Endothelial cell of umbilical vein (primary cell): ENCODE measurements around the gene GSN. TPM values are rescaled to one million over a fixed set of nuclear protein-coding genes. Genes with fewer than 3 reads are reported as not detected.

Experiments used
- BruUV-seq: library from RNA; stranded (reverse); fragments of 400-500 nt; replicated peaks from 2 replicates; lab custom pipeline; 2021; lab: Mats Ljungman, UMichigan
- CTCF ChIA-PET: fragments of 300-600, 350-600 bp; sonication (Branson Sonifier 250); formaldehyde crosslinking; loops from one replicate; lab custom pipeline; 2021; ENCODE audit warnings: antibody characterized with exemption, inconsistent platforms; lab: Charles Lee
- POLR2A ChIA-PET: fragments of 300-600, 350-600 bp; sonication (Branson Sonifier 250); formaldehyde crosslinking; loops from one replicate; lab custom pipeline; 2021; ENCODE audit warnings: antibody characterized with exemption, inconsistent platforms; lab: Charles Lee
- DNase-seq: peaks from one replicate; pipeline ENCODE4 v3.0.0-alpha.2; 2011; ENCODE audit warnings: low read depth, low spot score
- FAIRE-seq: peaks from 2 replicates; lab custom pipeline; 2011; peaks lifted over from hg19 to GRCh38; lab: Jason Lieb, UNC
- H2AFZ ChIP-seq: 2 replicates; pipeline ENCODE4 v1.6.0; 2012; ENCODE audit warnings: low read depth, low read length, control low read depth, inconsistent platforms
- H3K27ac ChIP-seq: 2 replicates; pipeline ENCODE4 v1.5.1; 2011; ENCODE audit warnings: low read depth, mild to moderate bottlenecking, control low read depth, low read length, moderate library complexity; ENCODE audit not compliant: insufficient read depth
- H3K27me3 ChIP-seq, 2 experiments: 2 replicates each; pipeline versions ENCODE4 v1.6.0 to v1.6.1; 2011; ENCODE audit warnings: low read length in 2 of 2, mixed read lengths in 1 of 2; ENCODE audit not compliant: control insufficient read depth in 2 of 2, insufficient read depth in 2 of 2
- H3K36me3 ChIP-seq, 2 experiments: 2 replicates in 1 of 2; 3 replicates in 1 of 2; pipeline ENCODE4 v1.5.1; 2011; ENCODE audit warnings: low read length in 2 of 2, mild to moderate bottlenecking in 1 of 2, moderate library complexity in 1 of 2; ENCODE audit not compliant: control insufficient read depth in 2 of 2, insufficient read depth in 2 of 2; ENCODE audit errors: extremely low read depth in 1 of 2
- H3K4me1 ChIP-seq: 3 replicates; pipeline ENCODE4 v1.5.1; 2011; ENCODE audit warnings: mild to moderate bottlenecking, low read length; ENCODE audit not compliant: control insufficient read depth, insufficient read depth; ENCODE audit errors: extremely low read depth
- H3K4me2 ChIP-seq: 2 replicates; pipeline ENCODE4 v1.6.1; 2011; ENCODE audit warnings: low read length, control low read depth, mixed read lengths; ENCODE audit not compliant: insufficient read depth
- H3K4me3 ChIP-seq, 3 experiments: fragments of 200-600 bp in 1 of 3; sonication (generic), shearing (Covaris generic) in 1 of 3; replicated peaks in 1 of 3; 2 replicates each; pipeline ENCODE4 v1.5.1; 2011 to 2016; ENCODE audit warnings: control low read depth in 3 of 3, low read length in 3 of 3, mild to moderate bottlenecking in 2 of 3, inconsistent platforms in 1 of 3, low read depth in 1 of 3, moderate library complexity in 1 of 3; ENCODE audit not compliant: insufficient read depth in 1 of 3
- H3K79me2 ChIP-seq: 2 replicates; pipeline ENCODE4 v1.6.0; 2012; ENCODE audit warnings: low read length, inconsistent platforms; ENCODE audit not compliant: control insufficient read depth, insufficient read depth
- H3K9ac ChIP-seq: replicated peaks from 2 replicates; pipeline ENCODE3; 2011; ENCODE audit warnings: low read length, control low read depth; ENCODE audit not compliant: insufficient read depth; ENCODE audit errors: extremely low read depth
- H3K9me1 ChIP-seq: replicated peaks from 3 replicates; pipeline ENCODE4 v1.6.0; 2011; ENCODE audit warnings: mild to moderate bottlenecking, low read length; ENCODE audit not compliant: control insufficient read depth, insufficient read depth; ENCODE audit errors: extremely low read depth
- H3K9me3 ChIP-seq: replicated peaks from 2 replicates; pipeline ENCODE4 v1.5.1; 2012; ENCODE audit warnings: low read length, inconsistent platforms; ENCODE audit not compliant: control insufficient read depth, insufficient read depth
- H4K20me1 ChIP-seq: replicated peaks from 2 replicates; pipeline ENCODE3; 2011; ENCODE audit warnings: mild to moderate bottlenecking, low read length; ENCODE audit not compliant: control insufficient read depth, insufficient read depth; ENCODE audit errors: extremely low read depth
- EZH2 ChIP-seq: IDR thresholded peaks from 2 replicates; pipeline ENCODE4 v1.6.1; 2012; ENCODE audit warnings: borderline replicate concordance, low read depth, mild to moderate bottlenecking, moderate library complexity, low read length, inconsistent platforms; ENCODE audit not compliant: severe bottlenecking
- FOS ChIP-seq: IDR thresholded peaks from 2 replicates; pipeline ENCODE4 v1.6.1; 2011; ENCODE audit warnings: mild to moderate bottlenecking, low read length, moderate library complexity, borderline replicate concordance; ENCODE audit not compliant: insufficient read depth
- GATA2 ChIP-seq: IDR thresholded peaks from 2 replicates; pipeline ENCODE4 v1.7.0; 2011; ENCODE audit warnings: low read depth, mild to moderate bottlenecking, moderate library complexity, mixed read lengths, low read length; ENCODE audit not compliant: insufficient read length, insufficient read depth
- JUN ChIP-seq: IDR thresholded peaks from 2 replicates; pipeline ENCODE4 v1.6.1; 2011; ENCODE audit warnings: borderline replicate concordance, low read depth; ENCODE audit not compliant: insufficient read length, insufficient read depth
- MYC ChIP-seq: IDR thresholded peaks from one replicate; pipeline ENCODE4 v1.6.1; 2011; ENCODE audit warnings: mild to moderate bottlenecking, low read depth, low read length
- POLR2A ChIP-seq: IDR thresholded peaks from 2 replicates; pipeline ENCODE4 v1.6.1; 2012; ENCODE audit warnings: low read depth, mild to moderate bottlenecking, control low read depth, low read length
- POLR2AphosphoS5 ChIP-seq: IDR thresholded peaks from 2 replicates; pipeline ENCODE4 v1.6.1; 2012; ENCODE audit warnings: low read depth, mild to moderate bottlenecking, control low read depth, low read length, moderate library complexity; ENCODE audit not compliant: insufficient read depth
- dilution Hi-C: fragments of 300-500 bp; cut with MboI; formaldehyde crosslinking; loops from one replicate; pipeline ENCODE4 v1.15.0; 2019; ENCODE audit warnings: low sequenced_read_pairs; ENCODE audit not compliant: extremely low pct_ligation_motif_present
- intact Hi-C: fragments of 100-400 bp; cut with micrococcal nuclease; formaldehyde crosslinking; loops from one replicate; pipeline ENCODE4 v1.10.0; 2022
- polyA plus RNA-seq, 4 experiments: library from polyadenylated mRNA; depleted of rRNA in 3 of 4; stranded (reverse) in 3 of 4; unstranded in 1 of 4; fragments of >200 nt; gene quantifications; 2 replicates each; pipeline versions ENCODE4 v1.2.1 to v1.2.3, GENCODE V29; 2011 to 2012; ENCODE audit warnings: missing spikeins in 1 of 4
- total RNA-seq: library from RNA; stranded (reverse); gene quantifications from 2 replicates; pipeline ENCODE4 v1.2.3, GENCODE V29; 2021
- TF ChIP-seq, protein P1 (sequence below): IDR thresholded peaks from 2 replicates; pipeline ENCODE4 v1.6.1; 2011; ENCODE audit not compliant: insufficient read depth, insufficient read length
- TF ChIP-seq, protein P2 (sequence below), 2 donors: IDR thresholded peaks; 1 replicate in 1 of 2; 2 replicates in 1 of 2; pipeline ENCODE4 v1.5.1; 2011; ENCODE audit warnings: low read length in 2 of 2, mild to moderate bottlenecking in 2 of 2, moderate library complexity in 2 of 2, control low read depth in 1 of 2, inconsistent platforms in 1 of 2, low read depth in 1 of 2; ENCODE audit not compliant: insufficient read depth in 1 of 2; ENCODE audit errors: extremely low read depth in 1 of 2

The GSN gene
- total and polyA plus RNA-seq, 2 donors (not counting 3 experiments of a cell fraction or from before 2014, with no cell fraction given) = 130 to 232 TPM

DNA sequence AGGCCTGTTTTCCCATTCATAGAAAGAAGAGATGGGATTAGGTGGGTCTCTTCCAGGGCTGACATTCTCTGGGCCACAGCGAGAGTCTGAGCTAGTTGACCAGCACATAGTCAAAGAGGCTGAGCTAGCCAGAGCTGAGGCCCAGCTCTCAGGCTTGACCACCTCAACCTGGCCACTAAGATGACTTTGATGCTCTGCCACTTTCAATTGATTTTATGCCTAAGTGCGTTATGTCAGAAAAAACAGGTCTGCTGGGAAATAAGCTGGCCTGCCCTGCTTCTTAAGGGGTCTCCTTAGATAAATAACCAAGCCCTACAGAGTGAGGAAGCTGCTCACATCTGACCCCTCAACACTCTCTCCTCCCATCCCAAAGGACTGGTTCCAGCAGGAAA is 46.3 kb upstream of the GSN start:
- no TSS peak for BruUV-seq
- ChIA-PET CTCF (interaction anchor here (0.7 to 2.7 kb wide), 2 partner anchors 40 to 98 kb away, joined by 3 to 16 read pairs; no protein-coding TSS in a partner anchor), POLR2A (no interaction called here)
- H3K36me3 ChIP-seq = no peaks in the 10 kb centered on the region
- TF ChIP-seq MYC = no peak
- TF ChIP-seq, protein P1, sequence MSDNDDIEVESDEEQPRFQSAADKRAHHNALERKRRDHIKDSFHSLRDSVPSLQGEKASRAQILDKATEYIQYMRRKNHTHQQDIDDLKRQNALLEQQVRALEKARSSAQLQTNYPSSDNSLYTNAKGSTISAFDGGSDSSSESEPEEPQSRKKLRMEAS = no peak
- no peak for TF ChIP-seq EZH2
- TF ChIP-seq, protein P2, sequence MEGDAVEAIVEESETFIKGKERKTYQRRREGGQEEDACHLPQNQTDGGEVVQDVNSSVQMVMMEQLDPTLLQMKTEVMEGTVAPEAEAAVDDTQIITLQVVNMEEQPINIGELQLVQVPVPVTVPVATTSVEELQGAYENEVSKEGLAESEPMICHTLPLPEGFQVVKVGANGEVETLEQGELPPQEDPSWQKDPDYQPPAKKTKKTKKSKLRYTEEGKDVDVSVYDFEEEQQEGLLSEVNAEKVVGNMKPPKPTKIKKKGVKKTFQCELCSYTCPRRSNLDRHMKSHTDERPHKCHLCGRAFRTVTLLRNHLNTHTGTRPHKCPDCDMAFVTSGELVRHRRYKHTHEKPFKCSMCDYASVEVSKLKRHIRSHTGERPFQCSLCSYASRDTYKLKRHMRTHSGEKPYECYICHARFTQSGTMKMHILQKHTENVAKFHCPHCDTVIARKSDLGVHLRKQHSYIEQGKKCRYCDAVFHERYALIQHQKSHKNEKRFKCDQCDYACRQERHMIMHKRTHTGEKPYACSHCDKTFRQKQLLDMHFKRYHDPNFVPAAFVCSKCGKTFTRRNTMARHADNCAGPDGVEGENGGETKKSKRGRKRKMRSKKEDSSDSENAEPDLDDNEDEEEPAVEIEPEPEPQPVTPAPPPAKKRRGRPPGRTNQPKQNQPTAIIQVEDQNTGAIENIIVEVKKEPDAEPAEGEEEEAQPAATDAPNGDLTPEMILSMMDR (IDR thresholded peaks at IDR 0.05; ENCODE audit: extremely low read depth in 1 of 2, insufficient read depth in 1 of 2, low read depth in 1 of 2, low read length in 2 of 2) = no peak
- TF ChIP-seq GATA2 = no peak
- no peak for TF ChIP-seq POLR2A
- TF ChIP-seq POLR2AphosphoS5 = no peak
- no peak for TF ChIP-seq JUN
- no peak for TF ChIP-seq FOS
- peaks cover 5% of the 10 kb centered on the region for H3K4me1 ChIP-seq
- FAIRE-seq (no peak), DNase-seq (no peak)
- dilution Hi-C loops (no loop called here), intact Hi-C loops (loop anchor here (1.0 kb wide), 1 partner anchor 57 kb away; no protein-coding TSS in a partner anchor)
- H3K9ac ChIP-seq = no peak overlapping the region
- no peaks in the 10 kb centered on the region for H4K20me1 ChIP-seq
- H3K27ac ChIP-seq = no peak overlapping the region
- no peak overlapping the region for H3K4me2 ChIP-seq
- no peaks in the 10 kb centered on the region for H3K9me3 ChIP-seq
- no peak overlapping the region for H3K4me3 ChIP-seq
- H3K9me1 ChIP-seq = no peaks in the 10 kb centered on the region
- no peaks in the 10 kb centered on the region for H3K27me3 ChIP-seq
- H3K79me2 ChIP-seq = no peaks in the 10 kb centered on the region
- no peak overlapping the region for H2AFZ ChIP-seq
